Nephron progenitor cell (in vitro differentiated cells): ENCODE data around the gene ANKZF1.

ENCODE experiments used
- DNase-seq: peaks from one replicate; pipeline ENCODE4 v3.0.0; 2021
- H3K27ac Mint-ChIP-seq: 2 replicates; pipeline ENCODE4 v1.8.0; 2021; ENCODE audit warnings: mild to moderate bottlenecking, moderate library complexity, mixed read lengths
- H3K27me3 Mint-ChIP-seq: 2 replicates; pipeline ENCODE4 v1.8.0; 2021; ENCODE audit warnings: mild to moderate bottlenecking, low read depth, mixed read lengths; ENCODE audit not compliant: poor library complexity
- H3K36me3 Mint-ChIP-seq: 2 replicates; pipeline ENCODE4 v1.8.0; 2021; ENCODE audit warnings: low read depth, mixed read lengths
- H3K4me1 Mint-ChIP-seq: 2 replicates; pipeline ENCODE4 v1.8.0; 2021; ENCODE audit warnings: mixed read lengths
- H3K4me3 Mint-ChIP-seq: 2 replicates; pipeline ENCODE4 v1.8.0; 2021; ENCODE audit warnings: mild to moderate bottlenecking, moderate library complexity, mixed read lengths
- H3K9me3 Mint-ChIP-seq: 2 replicates; pipeline ENCODE4 v1.8.0; 2021; ENCODE audit warnings: mild to moderate bottlenecking, moderate library complexity, mixed read lengths
- CTCF ChIP-seq: fragments of 200-600 bp; sonication (generic); IDR thresholded peaks from 2 replicates; pipeline ENCODE4 v1.5.0; 2021; ENCODE audit warnings: antibody characterized with exemption

The ANKZF1 gene

DNA sequence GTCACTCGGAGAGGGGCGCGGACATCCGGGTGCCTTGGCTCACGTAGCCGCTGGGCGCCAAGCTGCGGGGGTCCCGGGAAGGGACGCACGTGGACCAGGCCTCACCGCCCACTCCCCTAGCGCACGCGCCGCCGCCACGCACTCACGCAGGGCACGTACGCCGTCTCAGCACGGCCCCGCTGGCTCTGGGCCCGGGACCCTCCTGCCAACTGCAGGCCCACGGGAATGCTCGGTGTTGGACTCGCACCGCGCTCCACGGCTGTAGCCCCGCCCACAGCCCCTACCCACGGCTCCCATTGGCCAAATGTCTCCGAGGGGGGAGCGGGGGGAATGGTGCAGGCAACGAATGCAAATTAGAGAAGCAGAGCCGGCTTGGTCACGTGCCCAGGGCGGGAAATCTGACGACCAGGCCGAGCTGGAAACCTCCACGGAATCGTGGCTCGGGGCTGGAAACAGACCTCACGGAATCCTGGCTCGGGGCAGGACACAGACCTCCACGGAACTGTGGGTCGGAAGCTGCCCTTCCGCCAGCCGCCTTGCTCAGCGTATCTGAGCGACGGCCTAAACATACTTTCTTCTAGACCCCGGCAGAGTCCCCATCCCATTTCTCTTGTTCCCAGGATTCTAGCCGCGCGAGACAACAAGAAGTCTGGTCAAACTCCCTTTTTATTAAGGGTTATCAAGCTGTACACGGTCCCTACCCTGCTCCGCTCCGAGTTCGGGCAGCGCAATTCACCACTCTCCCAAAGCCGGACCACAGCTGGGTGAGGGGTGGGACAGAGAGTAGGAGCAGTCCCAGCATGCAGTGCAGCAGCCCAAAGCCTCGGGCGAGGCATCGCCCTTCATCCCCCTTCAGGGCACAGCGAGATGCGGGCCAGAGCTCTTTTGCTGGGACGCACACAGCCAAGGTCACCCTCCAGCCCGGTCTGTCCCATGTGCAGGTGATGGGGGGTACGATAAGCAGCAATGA is 10.6 kb upstream of the ANKZF1 start, which contains the start of gene ABCB6:
TSS of gene ABCB6 (minus strand) at position 227 of the 970 bp plus-strand sequence. CDS start 285 bp downstream, outside the sequence.
- Mint-ChIP-seq H3K9me3 (no peaks in the 10 kb centered on the region), H3K4me3 (peak within 1 kb of the TSS; percentile 87), H3K36me3 (peaks cover 34% of the 10 kb centered on the region), H3K4me1 (peaks cover 22% of the 10 kb centered on the region), H3K27me3 (no peaks in the 10 kb centered on the region), H3K27ac (peak within 1 kb of the TSS; percentile 83)
- DNase-seq = peak; percentile 93
- no peak for TF ChIP-seq CTCF

DNA sequence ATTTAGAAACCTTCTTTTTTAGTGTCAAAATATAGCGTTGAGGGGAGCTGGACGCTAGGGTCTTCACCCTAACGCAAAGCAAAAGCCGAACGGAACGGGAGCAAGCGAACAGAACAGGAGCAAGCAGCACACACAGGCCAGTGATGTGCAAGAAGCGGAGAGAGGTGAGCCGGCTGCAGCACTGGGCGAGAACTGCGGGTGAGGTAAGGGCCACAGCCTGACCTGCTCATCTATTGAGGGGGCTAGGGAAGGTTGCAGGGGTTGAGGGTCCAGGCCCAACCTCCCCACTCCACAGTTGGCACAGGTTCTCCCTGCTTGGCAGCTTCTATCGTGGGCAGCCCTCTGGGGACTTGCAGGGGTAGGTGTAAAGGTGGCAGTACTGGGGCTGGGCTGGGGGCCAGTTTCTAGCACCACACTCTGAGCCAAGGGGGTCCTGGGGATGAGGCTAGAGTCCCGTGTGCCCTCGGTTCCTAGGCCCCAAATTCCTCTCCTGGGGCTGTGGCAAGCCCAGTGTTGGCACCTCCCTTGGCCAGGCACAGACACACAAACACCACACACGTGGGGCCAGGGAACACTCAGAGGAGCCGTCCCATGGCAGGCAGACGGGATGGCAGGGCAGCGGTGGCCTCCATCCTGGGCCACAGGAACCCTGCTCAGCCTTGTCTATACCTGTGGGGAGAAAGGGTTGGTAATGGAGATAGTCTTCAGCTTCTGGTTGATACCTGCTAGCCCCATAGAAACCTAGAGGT is 9.6 kb upstream of the ANKZF1 start:
- TF ChIP-seq CTCF = no peak
- DNase-seq = no peak
- peaks cover 34% of the 10 kb centered on the region for H3K36me3 Mint-ChIP-seq
- H3K27me3 Mint-ChIP-seq = no peaks in the 10 kb centered on the region
- H3K4me1 Mint-ChIP-seq = peaks cover 22% of the 10 kb centered on the region
- H3K27ac Mint-ChIP-seq = peak overlapping the region; percentile 70
- H3K4me3 Mint-ChIP-seq = peak overlapping the region; percentile 29
- no peaks in the 10 kb centered on the region for H3K9me3 Mint-ChIP-seq

- DNase-seq = no peak
- peaks cover 22% of the 10 kb centered on the region for H3K4me1 Mint-ChIP-seq
- H3K27ac Mint-ChIP-seq = no peak overlapping the region
Measured at GRCh38 chr2:219220652-219221402, 8.8 kb upstream of the ANKZF1 start.

GRCh38 chr2:219221957-219222518 is 7.6 kb upstream of the ANKZF1 start:
- Mint-ChIP-seq H3K27me3 (peaks cover 2% of the 10 kb centered on the region), H3K4me3 (no peak overlapping the region), H3K36me3 (peaks cover 48% of the 10 kb centered on the region), H3K4me1 (peaks cover 12% of the 10 kb centered on the region), H3K27ac (no peak overlapping the region), H3K9me3 (no peaks in the 10 kb centered on the region)
- DNase-seq = no peak
- TF ChIP-seq CTCF = no peak

More at GRCh38 chr2:219220652-219221402, 8.8 kb upstream of the ANKZF1 start:
- H3K27me3 Mint-ChIP-seq = no peaks in the 10 kb centered on the region
- TF ChIP-seq CTCF = no peak
- H3K4me3 Mint-ChIP-seq = no peak overlapping the region
- peaks cover 43% of the 10 kb centered on the region for H3K36me3 Mint-ChIP-seq
- H3K9me3 Mint-ChIP-seq = no peaks in the 10 kb centered on the region

DNA sequence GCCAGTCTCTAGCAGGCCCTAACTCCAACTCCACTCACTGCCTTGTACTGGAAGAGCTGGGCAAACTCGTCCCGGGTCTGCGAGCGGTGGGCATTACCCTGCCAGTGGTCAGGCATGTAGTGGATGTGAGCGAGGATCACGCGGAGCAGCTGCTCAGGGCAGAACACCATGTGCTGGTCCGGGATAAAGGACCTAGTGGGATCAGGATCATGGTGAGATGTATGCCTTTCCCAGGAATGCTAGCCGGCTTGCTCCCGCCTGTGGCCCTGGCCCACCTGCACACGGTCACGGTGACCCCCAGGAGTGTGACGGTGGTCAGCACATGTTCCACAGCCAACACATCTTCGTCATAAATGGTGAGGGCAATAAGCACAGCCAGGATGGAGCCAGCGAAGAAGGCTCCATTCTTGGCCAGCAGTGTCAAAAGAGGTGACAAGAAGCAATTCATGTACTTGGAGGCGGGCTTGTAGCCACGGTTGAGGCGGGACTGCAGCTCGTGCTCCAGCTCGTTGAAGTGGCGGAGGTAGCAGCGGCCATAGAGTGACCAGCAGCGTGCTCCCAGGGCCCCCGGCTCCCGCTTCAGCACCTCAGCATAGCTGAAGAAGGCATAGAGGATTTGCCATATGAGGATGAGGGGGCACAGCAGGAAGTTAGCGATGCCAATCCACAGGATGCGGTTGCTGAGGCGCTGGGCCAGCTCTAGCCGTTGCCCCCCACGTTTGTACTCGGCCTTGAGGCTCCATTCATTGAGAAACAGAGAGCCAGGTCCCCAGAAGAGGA is 5.6 kb upstream of the ANKZF1 start:
- H3K27ac Mint-ChIP-seq = no peak overlapping the region
- H3K27me3 Mint-ChIP-seq = peaks cover 7% of the 10 kb centered on the region
- no peaks in the 10 kb centered on the region for H3K9me3 Mint-ChIP-seq
- peaks cover 19% of the 10 kb centered on the region for H3K4me1 Mint-ChIP-seq
- peaks cover 48% of the 10 kb centered on the region for H3K36me3 Mint-ChIP-seq
- TF ChIP-seq CTCF = no peak
- no peak for DNase-seq
- no peak overlapping the region for H3K4me3 Mint-ChIP-seq
